SK-N-SH treated with all-trans-retinoic acid at 6 μM for 48 hours (cell line): ENCODE measurements around the gene TSPAN18.

Source experiments
- ATAC-seq: fragments of 200-7000 bp; cut with Tn5 transposase; 3 replicates; pipeline ENCODE4 v1.9.1; 2020; ENCODE audit warnings: mild to moderate bottlenecking, moderate library complexity
- ARNTL ChIP-seq: fragments of 450-650 bp; formaldehyde crosslinking; IDR thresholded peaks from 2 replicates; pipeline ENCODE4 v1.5.0; 2020; ENCODE audit warnings: low read depth, mild to moderate bottlenecking, moderate library complexity, borderline replicate concordance
- BACH2 ChIP-seq: fragments of 250-450 bp; sonication (Bioruptor Pico); IDR thresholded peaks from 2 replicates; pipeline ENCODE4 v1.9.0; 2021; ENCODE audit warnings: mild to moderate bottlenecking, borderline replicate concordance
- CREB5 ChIP-seq: fragments of 250-450 bp; sonication (Bioruptor Pico); IDR thresholded peaks from 2 replicates; pipeline ENCODE4 v1.5.1; 2020; ENCODE audit warnings: low read depth, mild to moderate bottlenecking, moderate library complexity
- CSDC2 ChIP-seq: fragments of 250-450 bp; sonication (Bioruptor Pico); IDR thresholded peaks from 2 replicates; pipeline ENCODE4 v1.5.0; 2020; ENCODE audit warnings: mild to moderate bottlenecking, moderate library complexity
- CSRNP3 ChIP-seq: fragments of 250-450 bp; sonication (Bioruptor Pico); IDR thresholded peaks from 2 replicates; pipeline ENCODE4 v1.5.1; 2021; ENCODE audit warnings: mild to moderate bottlenecking, moderate library complexity
- GLIS3 ChIP-seq: fragments of 250-450 bp; sonication (Bioruptor Pico); IDR thresholded peaks from 2 replicates; pipeline ENCODE4 v1.5.0; 2020; ENCODE audit warnings: mild to moderate bottlenecking, moderate library complexity
- OSR1 ChIP-seq: fragments of 250-450 bp; sonication (Bioruptor Pico); IDR thresholded peaks from 2 replicates; pipeline ENCODE4 v1.8.0; 2022; ENCODE audit warnings: moderate library complexity, mild to moderate bottlenecking, inconsistent platforms
- PATZ1 ChIP-seq: fragments of 250-450 bp; sonication (Bioruptor Pico); IDR thresholded peaks from 2 replicates; pipeline ENCODE4 v1.8.0; 2020; ENCODE audit warnings: mild to moderate bottlenecking, moderate library complexity, borderline replicate concordance
- POU6F1 ChIP-seq: fragments of 250-450 bp; sonication (Bioruptor Pico); IDR thresholded peaks from 2 replicates; pipeline ENCODE4 v1.8.0; 2021; ENCODE audit warnings: low read depth, mild to moderate bottlenecking, moderate library complexity, borderline replicate concordance
- RARB ChIP-seq: fragments of 250-450 bp; sonication (Bioruptor Pico); IDR thresholded peaks from 2 replicates; pipeline ENCODE4 v1.8.0; 2021; ENCODE audit warnings: mild to moderate bottlenecking, moderate library complexity
- TOX ChIP-seq: fragments of 250-450 bp; sonication (Bioruptor Pico); IDR thresholded peaks from 2 replicates; pipeline ENCODE4 v1.8.0; 2021; ENCODE audit warnings: mild to moderate bottlenecking, moderate library complexity, borderline replicate concordance
- TSHZ2 ChIP-seq: fragments of 250-450 bp; sonication (Bioruptor Pico); IDR thresholded peaks from 2 replicates; pipeline ENCODE4 v1.5.0; 2020; ENCODE audit warnings: mild to moderate bottlenecking, moderate library complexity
- ZC3H10 ChIP-seq: fragments of 250-450 bp; sonication (Bioruptor Pico); IDR thresholded peaks from 2 replicates; pipeline ENCODE4 v1.5.1; 2021; ENCODE audit warnings: mild to moderate bottlenecking, moderate library complexity
- ZFP3 ChIP-seq: fragments of 250-450 bp; sonication (Bioruptor Pico); IDR thresholded peaks from 2 replicates; pipeline ENCODE4 v1.5.0; 2020; ENCODE audit warnings: mild to moderate bottlenecking, moderate library complexity
- ZFP30 ChIP-seq: fragments of 450-650 bp; formaldehyde crosslinking; IDR thresholded peaks from 2 replicates; pipeline ENCODE4 v1.5.0; 2022; ENCODE audit warnings: mild to moderate bottlenecking, moderate library complexity
- ZNF70 ChIP-seq: fragments of 450-650 bp; formaldehyde crosslinking; IDR thresholded peaks from 2 replicates; pipeline ENCODE4 v1.5.0; 2020; ENCODE audit warnings: mild to moderate bottlenecking, moderate library complexity
- ZNF8 ChIP-seq: fragments of 450-650 bp; formaldehyde crosslinking; IDR thresholded peaks from 2 replicates; pipeline ENCODE4 v1.5.0; 2020; ENCODE audit warnings: mild to moderate bottlenecking, moderate library complexity

Gene TSPAN18

GRCh38 chr11:44866286-44866685 is 139.5 kb downstream of the TSPAN18 start:
- ATAC-seq: no peak
- TF ChIP-seq ARNTL (no peak), ZC3H10 (CRISPR knock-in tag) (no peak), BACH2 (CRISPR knock-in tag) (no peak), GLIS3 (CRISPR knock-in tag) (no peak), POU6F1 (CRISPR knock-in tag) (no peak), RARB (CRISPR knock-in tag) (no peak), CSRNP3 (CRISPR knock-in tag) (no peak), ZNF8 (CRISPR knock-in tag) (no peak), TOX (CRISPR knock-in tag) (no peak), OSR1 (CRISPR knock-in tag) (no peak), ZNF70 (CRISPR knock-in tag) (no peak), CSDC2 (CRISPR knock-in tag) (no peak), ZFP3 (CRISPR knock-in tag) (no peak)

- TF ChIP-seq CREB5: no peak
- no peak for TF ChIP-seq ZC3H10 (CRISPR knock-in tag)
- TF ChIP-seq TOX (CRISPR knock-in tag): no peak
- TF ChIP-seq ZFP30: no peak
- no peak for TF ChIP-seq GLIS3 (CRISPR knock-in tag)
- TF ChIP-seq RARB (CRISPR knock-in tag): no peak
- TF ChIP-seq BACH2 (CRISPR knock-in tag): no peak
- no peak for TF ChIP-seq ZFP3 (CRISPR knock-in tag)
- no peak for TF ChIP-seq CSRNP3 (CRISPR knock-in tag)
- TF ChIP-seq, all 23 proteins: peak for 0
These were observed 141.3 kb downstream of the TSPAN18 start for GRCh38 chr11:44868021-44868420.

GRCh38 chr11:44868455-44869421 is 142.0 kb downstream of the TSPAN18 start:
- no peak for TF ChIP-seq RARB (CRISPR knock-in tag)
- no peak for TF ChIP-seq PATZ1 (CRISPR knock-in tag)
- TF ChIP-seq CSRNP3 (CRISPR knock-in tag): no peak
- no peak for TF ChIP-seq BACH2 (CRISPR knock-in tag)
- no peak for TF ChIP-seq TSHZ2 (CRISPR knock-in tag)
- ATAC-seq: no peak; the same call in 2 of the 3 replicates

More at GRCh38 chr11:44868021-44868420, 141.3 kb downstream of the TSPAN18 start:
- ATAC-seq: no peak; the same call in 2 of the 3 replicates
